Liver (tissue), 9 donors: ENCODE measurements around the gene ASPA. TPM values are rescaled to one million over a fixed set of nuclear protein-coding genes. Genes with fewer than 3 reads are reported as not detected.

ENCODE experiments used
- DNase-seq: peaks from one replicate; pipeline ENCODE4 v3.0.0-alpha.2; 2017; ENCODE audit warnings: low spot score
- H3K27ac ChIP-seq, 2 donors: one replicate each; pipeline ENCODE4 v1.7.0; 2013; ENCODE audit warnings: inconsistent platforms in 2 of 2, low read length in 2 of 2, control low read depth in 1 of 2, low read depth in 1 of 2, mild to moderate bottlenecking in 1 of 2
- H3K27me3 ChIP-seq, 4 donors: one replicate each; pipeline versions ENCODE4 v1.6.1 to v1.7.0; 2013; ENCODE audit warnings: low read length in 3 of 4, inconsistent platforms in 1 of 4, mild to moderate bottlenecking in 1 of 4, moderate library complexity in 1 of 4; ENCODE audit not compliant: control insufficient read depth in 4 of 4, insufficient read depth in 4 of 4
- H3K36me3 ChIP-seq, 4 donors: one replicate each; pipeline versions ENCODE4 v1.6.1 to v1.7.0; 2013; ENCODE audit warnings: low read length in 3 of 4, mild to moderate bottlenecking in 3 of 4, low read depth in 1 of 4, moderate library complexity in 1 of 4; ENCODE audit not compliant: control insufficient read depth in 4 of 4, insufficient read depth in 3 of 4
- H3K4me1 ChIP-seq, 4 donors: one replicate each; pipeline versions ENCODE4 v1.6.1 to v1.7.0; 2013; ENCODE audit warnings: low read length in 3 of 4, mild to moderate bottlenecking in 3 of 4, moderate library complexity in 1 of 4; ENCODE audit not compliant: control insufficient read depth in 4 of 4, insufficient read depth in 4 of 4
- H3K4me3 ChIP-seq, 3 donors: one replicate each; pipeline versions ENCODE4 v1.6.1 to v1.7.0; 2013; ENCODE audit warnings: low read length in 3 of 3, control low read depth in 1 of 3, low read depth in 1 of 3, mild to moderate bottlenecking in 1 of 3
- H3K9ac ChIP-seq, 2 donors: one replicate each; pipeline ENCODE4 v1.7.0; 2013; ENCODE audit warnings: low read length in 2 of 2, mild to moderate bottlenecking in 2 of 2, moderate library complexity in 2 of 2, control low read depth in 1 of 2, low read depth in 1 of 2
- H3K9me3 ChIP-seq, 4 donors: one replicate each; pipeline versions ENCODE4 v1.6.1 to v1.7.0; 2013; ENCODE audit warnings: low read length in 3 of 4; ENCODE audit not compliant: control insufficient read depth in 4 of 4
- ATF3 ChIP-seq: IDR thresholded peaks from 2 replicates; pipeline ENCODE4 v1.6.1; 2016; ENCODE audit warnings: antibody characterized with exemption
- CTCF ChIP-seq: fragments of 150-350 bp; IDR thresholded peaks from 2 replicates; pipeline ENCODE4 v1.5.1; 2017; ENCODE audit warnings: improper control_type of control experiment, low read depth, low read length; ENCODE audit not compliant: missing input control
- EGR1 ChIP-seq, 2 donors: IDR thresholded peaks; 2 replicates each; pipeline ENCODE4 v1.6.1; 2016 to 2018; ENCODE audit warnings: antibody characterized with exemption in 2 of 2, low read depth in 2 of 2
- FOXA1 ChIP-seq: IDR thresholded peaks from 2 replicates; pipeline ENCODE4 v1.6.1; 2016; ENCODE audit warnings: antibody characterized with exemption
- FOXA2 ChIP-seq: IDR thresholded peaks from 2 replicates; pipeline ENCODE4 v1.6.1; 2016; ENCODE audit warnings: antibody characterized with exemption
- GABPA ChIP-seq, 2 donors: IDR thresholded peaks in 1 of 2; conservative IDR thresholded peaks in 1 of 2; 2 replicates each; pipeline ENCODE4 v1.6.1; 2016; ENCODE audit warnings: antibody characterized with exemption in 2 of 2, mild to moderate bottlenecking in 1 of 2, moderate library complexity in 1 of 2
- HNF4A ChIP-seq, 2 donors: conservative IDR thresholded peaks; 2 replicates each; pipeline ENCODE4 v1.6.1; 2016; ENCODE audit warnings: antibody characterized with exemption in 2 of 2, mild to moderate bottlenecking in 2 of 2
- HNF4G ChIP-seq: IDR thresholded peaks from 2 replicates; pipeline ENCODE4 v1.6.1; 2016; ENCODE audit warnings: antibody characterized with exemption
- MAX ChIP-seq: IDR thresholded peaks from 2 replicates; pipeline ENCODE4 v1.6.1; 2016; ENCODE audit warnings: antibody characterized with exemption
- NR2F2 ChIP-seq: IDR thresholded peaks from 2 replicates; pipeline ENCODE4 v1.6.1; 2016; ENCODE audit warnings: antibody characterized with exemption
- RAD21 ChIP-seq, 2 donors: IDR thresholded peaks; 2 replicates each; pipeline ENCODE4 v1.6.1; 2016; ENCODE audit warnings: antibody characterized with exemption in 2 of 2, mild to moderate bottlenecking in 2 of 2
- REST ChIP-seq: IDR thresholded peaks from 2 replicates; pipeline ENCODE4 v1.6.1; 2016; ENCODE audit warnings: antibody characterized with exemption, mild to moderate bottlenecking
- RXRA ChIP-seq, 2 donors: IDR thresholded peaks; 2 replicates each; pipeline ENCODE4 v1.6.1; 2017 to 2018; ENCODE audit warnings: antibody characterized with exemption in 2 of 2, mild to moderate bottlenecking in 1 of 2
- SP1 ChIP-seq: IDR thresholded peaks from 2 replicates; pipeline ENCODE4 v1.6.1; 2018; ENCODE audit warnings: antibody characterized with exemption, mild to moderate bottlenecking
- TAF1 ChIP-seq: conservative IDR thresholded peaks from 2 replicates; pipeline ENCODE4 v1.6.1; 2016; ENCODE audit warnings: antibody characterized with exemption, mild to moderate bottlenecking
- YY1 ChIP-seq: IDR thresholded peaks from 2 replicates; pipeline ENCODE4 v1.6.1; 2016; ENCODE audit warnings: antibody characterized with exemption, mild to moderate bottlenecking
- WGBS: extraction: QIAGEN DNeasy Blood & Tissue Kit; methylation state at CpG from one replicate; pipeline ENCODE4 v1.1.7; 2013; 5-methylcytosine and 5-hydroxymethylcytosine counted together
- polyA plus RNA-seq, 2 donors: library from polyadenylated mRNA; stranded (reverse) in 1 of 2; unstranded in 1 of 2; fragments of 200-250 nt in 1 of 2; fragments of >200 nt in 1 of 2; fragmentation: Nextera tagmentation in 1 of 2; extraction: Ambion mirVana in 1 of 2; gene quantifications; one replicate each; pipeline versions ENCODE4 v1.2.1 to v1.2.3, GENCODE V29; 2013 to 2015
- total RNA-seq, 2 donors: library from RNA; depleted of rRNA; stranded (reverse); fragments of >200 nt; gene quantifications; one replicate each; pipeline ENCODE4 v1.2.3, GENCODE V29; 2014
- donor health status: healthy.
- donor health status: healthy.
- donor health status: healthy.
- donor health status: healthy.
- donor health status: healthy.

The ASPA gene
- total and polyA plus RNA-seq, 4 donors, result 0.89 to 4.7 (median 1.9) TPM

- H3K36me3 ChIP-seq, result no peaks in the 10 kb centered on the region
- no peaks in the 10 kb centered on the region for H3K9me3 ChIP-seq
- no peaks in the 10 kb centered on the region for H3K27me3 ChIP-seq
- no peak for DNase-seq
- H3K4me3 ChIP-seq, result no peak overlapping the region
- TF ChIP-seq EGR1 (IDR thresholded peaks at IDR 0.05; ENCODE audit: low read depth in 2 of 2) (no peak), FOXA1 (no peak), HNF4G (no peak), GABPA (IDR thresholded peaks at IDR 0.05 in 1 of 2, conservative IDR thresholded peaks at IDR 0.05 in 1 of 2) (no peak), MAX (no peak), RXRA (IDR thresholded peaks at IDR 0.05) (no peak), REST (no peak), RAD21 (IDR thresholded peaks at IDR 0.05) (no peak), FOXA2 (no peak), TAF1 (no peak), ATF3 (no peak), HNF4A (conservative IDR thresholded peaks at IDR 0.05) (no peak)
- H3K9ac ChIP-seq, result no peak overlapping the region
- no peaks in the 10 kb centered on the region for H3K4me1 ChIP-seq
- 77% methylated on average over 9 of the region's 9 CpGs for WGBS
- no peak overlapping the region for H3K27ac ChIP-seq
Measured at GRCh38 chr17:3545151-3545550, 69.4 kb downstream of the ASPA start.

GRCh38 chr17:3546521-3546920 lies 70.7 kb downstream of the ASPA start:
- 83% methylated on average over 5 of the region's 5 CpGs for WGBS
- Histone ChIP-seq H3K9ac (no peak overlapping the region), H3K27me3 (no peaks in the 10 kb centered on the region), H3K9me3 (no peaks in the 10 kb centered on the region), H3K4me1 (no peaks in the 10 kb centered on the region), H3K4me3 (no peak overlapping the region), H3K27ac (no peak overlapping the region), H3K36me3 (no peaks in the 10 kb centered on the region)
- DNase-seq, result no peak
- peak; percentile 22 to 29 for TF ChIP-seq HNF4A (conservative IDR thresholded peaks at IDR 0.05)
- TF ChIP-seq YY1, result no peak
- TF ChIP-seq MAX, result no peak
- TF ChIP-seq TAF1, result no peak
- peak in 1 of 2 donors; percentile 29 for TF ChIP-seq RXRA (IDR thresholded peaks at IDR 0.05)
- TF ChIP-seq NR2F2, result no peak
- TF ChIP-seq GABPA (IDR thresholded peaks at IDR 0.05 in 1 of 2, conservative IDR thresholded peaks at IDR 0.05 in 1 of 2), result no peak
- no peak for TF ChIP-seq RAD21 (IDR thresholded peaks at IDR 0.05)
- no peak for TF ChIP-seq HNF4G
- TF ChIP-seq FOXA2, result no peak
- no peak for TF ChIP-seq FOXA1

GRCh38 chr17:3546997-3547396 lies 71.2 kb downstream of the ASPA start:
- WGBS, result 95% methylated on average over 8 of the region's 8 CpGs
- no peak overlapping the region for H3K27ac ChIP-seq
- no peak overlapping the region for H3K4me3 ChIP-seq
- H3K36me3 ChIP-seq, result no peaks in the 10 kb centered on the region
- no peaks in the 10 kb centered on the region for H3K9me3 ChIP-seq
- H3K9ac ChIP-seq, result no peak overlapping the region
- no peaks in the 10 kb centered on the region for H3K27me3 ChIP-seq
- DNase-seq, result no peak
- TF ChIP-seq REST (no peak), HNF4G (no peak), CTCF (no peak), RXRA (IDR thresholded peaks at IDR 0.05) (no peak), YY1 (no peak), NR2F2 (no peak), FOXA1 (no peak), GABPA (IDR thresholded peaks at IDR 0.05 in 1 of 2, conservative IDR thresholded peaks at IDR 0.05 in 1 of 2) (no peak), FOXA2 (no peak), SP1 (no peak)
- no peaks in the 10 kb centered on the region for H3K4me1 ChIP-seq
